NAMALWA (cell line): ENCODE results near the gene ACOT12.
"Not testable (repeated sequence)": the region's sequence is repeated elsewhere in the genome, so short reads cannot be mapped to it uniquely, and the experiment has no call there.

ENCODE experiments used
- DNase-seq: peaks from one replicate; pipeline ENCODE4 v3.0.0-alpha.2; 2015; ENCODE audit warnings: low spot score

Gene ACOT12

GRCh38 chr5:81337803-81338202 is 56.1 kb downstream of the ACOT12 start:
- DNase-seq, result no peak

DNA sequence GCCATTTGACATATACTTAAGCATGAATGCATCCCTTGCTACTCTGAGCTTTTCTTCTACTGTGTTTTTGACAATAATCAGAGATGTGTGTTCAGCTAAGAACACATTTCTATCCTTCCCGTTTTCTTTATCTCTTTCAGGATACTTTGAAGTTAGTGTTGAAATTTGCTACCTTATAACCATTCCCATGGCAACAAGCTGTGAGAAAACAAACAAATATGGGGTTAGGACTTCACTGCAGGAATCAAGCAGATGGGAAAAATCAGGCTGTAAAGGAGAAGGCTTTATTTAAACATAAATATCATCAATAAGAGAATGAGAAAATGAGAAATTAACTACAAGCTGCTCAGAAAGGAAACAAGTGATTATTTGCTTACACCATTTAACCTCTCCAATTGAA is 57.4 kb downstream of the ACOT12 start:
- no peak for DNase-seq

DNA sequence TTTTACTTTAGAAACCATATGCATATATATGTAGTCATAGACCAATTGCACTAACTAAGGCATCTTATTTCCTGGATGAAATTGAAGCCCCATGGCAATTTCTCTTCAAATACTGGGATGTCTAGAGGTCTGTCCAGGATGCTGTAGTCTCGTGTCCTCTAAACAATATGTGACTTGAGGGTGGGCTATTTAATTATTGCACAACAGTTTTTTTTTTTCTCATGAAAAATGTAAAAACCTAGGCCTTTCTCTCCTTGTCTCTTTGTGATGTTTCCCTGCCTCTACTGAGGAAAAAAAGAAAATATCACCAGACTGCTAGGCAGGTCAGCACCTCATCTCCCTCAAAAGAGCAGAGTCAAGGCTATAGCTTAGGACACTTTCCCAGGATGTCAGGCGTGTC is 58.0 kb downstream of the ACOT12 start:
- DNase-seq, result no peak

GRCh38 chr5:81334304-81335061 is 59.5 kb downstream of the ACOT12 start:
- no peak for DNase-seq

DNA sequence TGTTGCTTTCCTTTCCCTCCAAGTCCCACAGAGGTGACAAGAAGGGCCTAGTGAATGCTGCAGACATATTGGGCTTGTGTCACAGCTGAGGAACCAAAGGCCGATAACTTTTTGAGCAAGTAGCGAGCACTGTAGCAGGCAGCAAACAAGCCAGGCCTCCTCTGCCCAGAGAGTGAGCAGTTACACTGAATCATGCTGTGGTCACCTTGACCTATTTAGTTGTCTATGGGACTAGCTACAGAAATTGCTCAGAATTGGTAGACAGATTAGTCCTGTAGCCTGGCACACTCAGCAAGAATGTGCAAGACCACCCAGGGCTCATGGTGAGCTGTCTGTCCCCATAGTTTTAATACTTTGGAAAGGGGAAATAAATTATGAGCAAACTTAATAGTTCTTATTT is 67.4 kb downstream of the ACOT12 start:
- no peak for DNase-seq

DNA sequence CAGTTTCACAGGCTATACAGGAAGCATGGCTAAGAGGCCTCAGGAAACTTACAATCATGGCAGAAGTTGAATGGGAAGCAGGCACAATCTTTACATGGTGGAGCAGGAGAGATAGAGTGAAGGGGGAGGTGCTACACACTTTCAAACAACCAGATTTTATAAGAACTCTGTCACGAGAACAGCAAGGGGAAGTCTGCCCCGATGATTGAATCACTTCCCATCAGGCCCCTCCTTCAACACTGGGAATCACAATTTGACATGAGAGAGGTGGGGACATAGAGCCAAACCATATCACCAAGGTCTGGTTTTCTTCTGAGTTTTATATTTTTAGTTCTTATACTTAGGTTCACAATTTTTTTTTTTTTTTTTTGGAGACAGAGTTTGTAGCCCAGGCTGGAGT is 76.4 kb downstream of the ACOT12 start:
- DNase-seq, result no peak

GRCh38 chr5:81316571-81316970 is 77.4 kb downstream of the ACOT12 start:
- DNase-seq, result no peak

GRCh38 chr5:81315830-81316229 is 78.1 kb downstream of the ACOT12 start:
- DNase-seq, result no peak

DNA sequence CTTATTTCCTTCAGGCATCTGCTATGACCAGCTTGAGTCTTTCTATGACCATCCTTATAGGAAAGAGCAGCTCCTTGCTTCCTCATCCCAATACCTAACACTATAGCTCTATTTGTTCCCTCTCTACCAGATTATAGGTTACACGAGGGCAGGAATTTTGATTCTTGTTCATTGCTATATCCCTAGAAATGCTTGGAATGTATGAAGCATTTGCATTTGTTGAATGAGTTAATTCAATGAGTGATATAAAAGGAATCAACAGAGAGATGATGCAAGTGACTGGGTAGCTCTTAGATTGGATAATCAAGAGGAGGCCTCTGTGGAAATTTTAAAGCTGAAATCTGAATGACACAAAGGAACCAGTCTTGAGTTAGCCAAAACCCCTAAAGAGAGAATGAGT is 78.6 kb downstream of the ACOT12 start:
- no peak for DNase-seq

GRCh38 chr5:81314581-81314980 is 79.4 kb downstream of the ACOT12 start:
- no peak for DNase-seq

DNA sequence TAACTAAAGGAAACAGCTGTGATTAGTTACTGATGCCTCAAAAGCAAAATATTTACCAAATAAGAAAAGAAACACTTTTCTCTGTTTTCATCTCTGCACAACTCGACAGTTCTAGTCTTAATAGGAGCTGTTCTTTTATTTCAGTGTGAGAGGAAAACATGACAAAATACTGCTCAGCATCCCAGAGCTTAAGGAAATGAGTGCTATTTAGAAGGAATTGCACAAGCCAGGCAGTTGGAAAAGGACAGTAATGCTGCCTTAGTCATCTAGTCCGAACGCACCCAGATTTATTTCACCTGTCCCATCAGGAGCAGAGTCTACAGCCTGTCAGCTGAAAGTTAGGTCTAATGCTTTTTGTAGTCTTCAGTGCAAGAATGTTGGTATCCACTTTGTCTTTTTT is 80.2 kb downstream of the ACOT12 start:
- no peak for DNase-seq

- no peak for DNase-seq
Measured at GRCh38 chr5:81313278-81313677, 80.7 kb downstream of the ACOT12 start.

DNA sequence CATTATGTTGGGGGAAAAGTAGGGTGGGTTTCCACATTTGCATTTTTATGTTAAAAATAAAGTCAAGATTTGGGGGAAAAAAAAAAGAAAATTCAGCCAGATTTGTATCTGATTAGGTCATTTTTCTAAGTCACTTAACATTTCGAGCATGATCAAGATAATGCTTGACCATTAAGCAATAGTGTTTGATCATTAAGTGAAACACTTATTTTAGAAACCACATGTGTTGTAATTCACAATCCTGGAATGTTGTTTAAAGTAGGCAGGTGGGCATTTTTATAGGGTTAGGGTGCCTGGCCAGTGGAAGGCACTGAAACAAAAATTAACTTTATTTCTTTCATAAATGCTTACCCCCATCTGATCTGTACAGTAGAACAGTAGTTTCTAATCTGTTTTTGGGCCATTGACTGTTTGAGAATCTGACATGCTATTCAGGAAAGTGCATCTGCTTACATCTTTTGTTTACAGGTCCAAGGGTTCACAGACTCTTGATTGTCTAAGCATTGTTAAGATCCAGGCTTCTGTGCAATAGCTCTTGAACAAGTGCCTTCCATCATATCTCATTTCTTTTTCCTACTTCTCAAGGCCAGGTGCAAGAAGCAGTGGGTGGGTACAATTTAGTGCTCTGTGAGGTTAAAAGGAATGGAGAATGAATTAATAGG is 83.4 kb downstream of the ACOT12 start:
- DNase-seq, result no peak

DNA sequence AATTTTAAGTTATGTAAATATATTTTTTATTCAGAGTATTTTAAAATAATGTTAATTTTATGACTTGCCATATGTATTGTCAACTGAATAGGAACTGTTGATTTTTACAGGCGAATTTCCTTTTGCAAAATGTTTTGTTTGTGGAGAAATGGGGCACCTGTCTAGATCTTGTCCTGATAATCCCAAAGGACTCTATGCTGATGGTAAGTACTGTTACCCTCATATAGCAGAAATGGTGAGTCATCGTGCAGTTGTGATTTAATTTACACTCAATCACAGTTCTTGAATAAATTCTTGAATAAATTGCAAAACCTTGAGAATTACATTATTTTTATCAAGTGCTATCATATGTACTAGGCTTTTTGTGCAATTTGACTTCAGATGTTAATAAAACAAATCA is 85.1 kb downstream of the ACOT12 start:
- no peak for DNase-seq

- DNase-seq, result no peak
Measured at GRCh38 chr5:81305785-81306184, 88.1 kb downstream of the ACOT12 start.

GRCh38 chr5:81303563-81303962 is 90.4 kb downstream of the ACOT12 start:
- DNase-seq, result no peak

- DNase-seq, result no peak
Measured at GRCh38 chr5:81302596-81302995, 91.3 kb downstream of the ACOT12 start.

GRCh38 chr5:81301271-81302015 is 92.5 kb downstream of the ACOT12 start, which contains the start of gene ZCCHC9:
ZCCHC9 (plus strand) TSS chr5:81301587; CDS start chr5:81304758, 3,171 bp downstream.
- DNase-seq, result peak; percentile 97

GRCh38 chr5:81300921-81301270 is 93.0 kb downstream of the ACOT12 start:
- no peak for DNase-seq

DNA sequence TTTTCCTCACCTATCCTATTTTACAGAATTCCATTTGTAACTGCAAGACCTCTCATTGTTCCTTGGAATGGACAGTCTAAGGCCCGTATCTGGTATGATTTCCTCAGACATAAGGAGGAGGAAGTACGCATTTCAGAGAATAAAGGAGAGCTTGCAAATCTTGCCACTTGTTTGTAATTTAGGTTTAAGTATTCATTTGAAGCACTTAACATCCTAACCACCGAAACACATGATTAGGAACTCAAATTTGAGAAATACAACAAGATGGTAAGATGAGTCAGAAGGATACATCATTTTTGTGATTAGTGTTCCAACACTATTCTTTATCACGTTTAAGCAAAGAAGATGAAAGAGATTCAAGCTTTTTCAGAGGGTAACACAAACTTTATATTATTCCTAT is 96.4 kb downstream of the ACOT12 start:
- no peak for DNase-seq

DNA sequence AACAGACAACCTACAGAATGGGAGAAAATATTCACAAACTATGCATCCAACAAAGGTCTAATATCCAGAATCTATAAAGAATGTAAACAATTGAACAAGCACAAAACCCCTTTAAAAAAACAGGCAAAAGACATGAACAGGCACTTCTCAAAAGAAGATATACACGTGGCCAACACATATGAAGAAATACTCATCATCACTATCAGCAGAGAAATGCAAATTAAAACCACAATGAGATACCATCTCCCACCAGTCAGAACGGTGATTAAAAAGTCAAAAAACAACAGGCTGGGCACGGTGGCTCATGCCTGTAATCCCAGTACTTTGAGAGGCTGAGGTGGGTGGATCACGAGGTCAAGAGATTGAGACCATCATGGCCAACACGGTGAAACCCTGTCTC is 99.9 kb downstream of the ACOT12 start:
- DNase-seq, result not testable (repeated sequence)

GRCh38 chr5:81292130-81292529 is 101.8 kb downstream of the ACOT12 start:
- DNase-seq, result no peak

DNA sequence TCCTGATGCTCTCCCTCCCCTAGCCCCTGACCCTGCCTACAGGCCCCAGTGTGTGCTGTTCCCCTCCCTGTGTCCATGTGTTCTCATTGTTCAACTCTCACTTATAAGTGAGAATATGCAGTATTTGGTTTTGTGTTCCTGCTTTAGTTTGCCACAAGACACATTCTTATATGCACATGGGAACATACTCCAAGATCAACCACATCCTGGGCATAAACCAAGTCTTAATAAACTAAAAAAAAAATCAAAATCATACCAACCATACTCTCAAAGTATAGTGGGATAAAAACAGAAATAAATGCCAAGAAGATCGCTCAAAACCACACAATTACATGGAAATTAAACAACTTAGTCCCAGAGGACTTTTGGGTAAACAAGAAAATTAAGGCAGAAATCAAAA is 103.8 kb downstream of the ACOT12 start:
- DNase-seq, result no peak
